ACC112 (cell line): Measurements from ENCODE around the gene SMAD2.

ENCODE experiments used
- H2AFZ ChIP-seq: fragments of 200-600 bp; sonication (generic); one replicate; pipeline ENCODE4 v1.6.0; 2017; ENCODE audit warnings: antibody characterized with exemption, low read length; ENCODE audit not compliant: unreplicated experiment
- H3K27ac ChIP-seq: fragments of 200-600 bp; sonication (generic); 2 replicates; pipeline ENCODE4 v1.5.1; 2014; ENCODE audit warnings: low read depth, mild to moderate bottlenecking, antibody characterized with exemption, low read length, moderate library complexity
- H3K27me3 ChIP-seq: fragments of 200-600 bp; sonication (generic); 2 replicates; pipeline ENCODE4 v1.6.1; 2014; ENCODE audit warnings: mild to moderate bottlenecking, antibody characterized with exemption, low read length, moderate library complexity, mixed read lengths; ENCODE audit not compliant: insufficient read depth
- H3K36me3 ChIP-seq: fragments of 200-600 bp; sonication (generic); 2 replicates; pipeline ENCODE4 v1.6.1; 2016; ENCODE audit warnings: mild to moderate bottlenecking, antibody characterized with exemption, low read length, moderate library complexity, mixed read lengths; ENCODE audit not compliant: insufficient read depth
- H3K4me1 ChIP-seq: fragments of 200-600 bp; sonication (generic); one replicate; pipeline ENCODE4 v1.6.1; 2016; ENCODE audit warnings: low read length, mixed read lengths; ENCODE audit not compliant: insufficient read depth, unreplicated experiment, control insufficient read depth
- H3K4me3 ChIP-seq: fragments of 200-600 bp; sonication (generic); 2 replicates; pipeline ENCODE4 v1.5.1; 2014; ENCODE audit warnings: mild to moderate bottlenecking, low read depth, low read length
- H3K79me2 ChIP-seq: fragments of 200-600 bp; sonication (generic); one replicate; pipeline ENCODE4 v1.6.0; 2016; ENCODE audit warnings: low read length; ENCODE audit not compliant: control insufficient read depth, unreplicated experiment, insufficient read depth

Gene SMAD2

GRCh38 chr18:47932190-47932589 is 1.7 kb upstream of the SMAD2 start:
- Histone ChIP-seq H3K79me2 (peaks cover 26% of the 10 kb centered on the region), H3K4me1 (peaks cover 11% of the 10 kb centered on the region), H3K27ac (no peak overlapping the region), H3K27me3 (peaks cover 33% of the 10 kb centered on the region), H2AFZ (no peak overlapping the region), H3K36me3 (no peaks in the 10 kb centered on the region), H3K4me3 (peak overlapping the region; percentile 89)

GRCh38 chr18:47931718-47932103 is 1.3 kb upstream of the SMAD2 start:
- peaks cover 30% of the 10 kb centered on the region for H3K79me2 ChIP-seq
- peaks cover 28% of the 10 kb centered on the region for H3K27me3 ChIP-seq
- H3K27ac ChIP-seq: peak overlapping the region; percentile 92
- peaks cover 11% of the 10 kb centered on the region for H3K4me1 ChIP-seq
- peak overlapping the region; percentile 71 for H2AFZ ChIP-seq
- no peaks in the 10 kb centered on the region for H3K36me3 ChIP-seq
- H3K4me3 ChIP-seq: peak overlapping the region; percentile 89

- Histone ChIP-seq H2AFZ (peak overlapping the region; percentile 71), H3K4me3 (peak overlapping the region; percentile 89), H3K4me1 (peaks cover 11% of the 10 kb centered on the region), H3K36me3 (no peaks in the 10 kb centered on the region), H3K79me2 (peaks cover 36% of the 10 kb centered on the region), H3K27me3 (peaks cover 22% of the 10 kb centered on the region; the same call in 1 of the 2 replicates), H3K27ac (peak overlapping the region; percentile 92)
Observed at GRCh38 chr18:47930931-47931717, 665 bp upstream of the SMAD2 start.

GRCh38 chr18:47929681-47930198 is 719 bp downstream of the SMAD2 start:
- Histone ChIP-seq H3K27ac (peak overlapping the region; percentile 92), H2AFZ (peak overlapping the region; percentile 45), H3K27me3 (peaks cover 10% of the 10 kb centered on the region; the same call in 1 of the 2 replicates), H3K36me3 (no peaks in the 10 kb centered on the region), H3K4me1 (peaks cover 11% of the 10 kb centered on the region), H3K4me3 (peak overlapping the region; percentile 87), H3K79me2 (peaks cover 50% of the 10 kb centered on the region)

- Histone ChIP-seq H3K27ac (no peak overlapping the region), H3K4me1 (peaks cover 11% of the 10 kb centered on the region), H3K79me2 (peaks cover 60% of the 10 kb centered on the region), H2AFZ (no peak overlapping the region), H3K36me3 (no peaks in the 10 kb centered on the region), H3K4me3 (peak overlapping the region; percentile 87), H3K27me3 (no peaks in the 10 kb centered on the region)
Observed at GRCh38 chr18:47928466-47928865, 2.0 kb downstream of the SMAD2 start.

- H2AFZ ChIP-seq: no peak overlapping the region
- peaks cover 6% of the 10 kb centered on the region for H3K4me1 ChIP-seq
- no peak overlapping the region for H3K4me3 ChIP-seq
- no peaks in the 10 kb centered on the region for H3K36me3 ChIP-seq
- H3K27ac ChIP-seq: no peak overlapping the region
- H3K79me2 ChIP-seq: peaks cover 78% of the 10 kb centered on the region
- no peaks in the 10 kb centered on the region for H3K27me3 ChIP-seq
Observed at GRCh38 chr18:47926101-47926850, 4.2 kb downstream of the SMAD2 start.

GRCh38 chr18:47919916-47920315 is 10.5 kb downstream of the SMAD2 start:
- no peak overlapping the region for H3K27ac ChIP-seq
- H3K4me1 ChIP-seq: no peaks in the 10 kb centered on the region

GRCh38 chr18:47917923-47918610 is 12.4 kb downstream of the SMAD2 start:
- H3K27me3 ChIP-seq: no peaks in the 10 kb centered on the region
- H3K27ac ChIP-seq: no peak overlapping the region
- no peak overlapping the region for H3K4me3 ChIP-seq
- peaks cover 94% of the 10 kb centered on the region for H3K79me2 ChIP-seq
- no peaks in the 10 kb centered on the region for H3K4me1 ChIP-seq
- H2AFZ ChIP-seq: no peak overlapping the region
- H3K36me3 ChIP-seq: no peaks in the 10 kb centered on the region

More at GRCh38 chr18:47919916-47920315, 10.5 kb downstream of the SMAD2 start:
- H2AFZ ChIP-seq: no peak overlapping the region
- H3K79me2 ChIP-seq: peaks cover 92% of the 10 kb centered on the region
- H3K4me3 ChIP-seq: no peak overlapping the region
- no peaks in the 10 kb centered on the region for H3K36me3 ChIP-seq
- H3K27me3 ChIP-seq: no peaks in the 10 kb centered on the region

- Histone ChIP-seq H3K27ac (no peak overlapping the region), H3K36me3 (no peaks in the 10 kb centered on the region), H3K27me3 (no peaks in the 10 kb centered on the region), H3K79me2 (peaks cover 90% of the 10 kb centered on the region), H3K4me3 (no peak overlapping the region), H3K4me1 (no peaks in the 10 kb centered on the region), H2AFZ (no peak overlapping the region)
Observed at GRCh38 chr18:47915930-47916329, 14.5 kb downstream of the SMAD2 start.

- no peaks in the 10 kb centered on the region for H3K4me1 ChIP-seq
- H3K36me3 ChIP-seq: no peaks in the 10 kb centered on the region
- H3K27ac ChIP-seq: no peak overlapping the region
- peaks cover 90% of the 10 kb centered on the region for H3K79me2 ChIP-seq
- H3K4me3 ChIP-seq: no peak overlapping the region
- H2AFZ ChIP-seq: no peak overlapping the region
- H3K27me3 ChIP-seq: no peaks in the 10 kb centered on the region
Observed at GRCh38 chr18:47915229-47915628, 15.2 kb downstream of the SMAD2 start.
